Prostate gland (tissue), 2 donors: ENCODE data around the gene CDC42EP3.

Source experiments
- POLR2AphosphoS5 ChIP-seq: sonication (generic); formaldehyde crosslinking; IDR thresholded peaks from one replicate; pipeline ENCODE4 v1.6.1; 2017; ENCODE audit warnings: antibody characterized with exemption
- TF ChIP-seq, protein P1 (sequence below), 4 experiments: fragments of 200-600 bp in 2 of 4; fragments of 450-650 bp in 2 of 4; sonication (generic) in 2 of 4; IDR thresholded peaks; 1 replicate in 3 of 4; 2 replicates in 1 of 4; pipeline ENCODE4 v1.5.1; 2016 to 2019; ENCODE audit warnings: antibody characterized with exemption in 4 of 4, mild to moderate bottlenecking in 2 of 4, moderate library complexity in 2 of 4

- TF ChIP-seq, protein P1, sequence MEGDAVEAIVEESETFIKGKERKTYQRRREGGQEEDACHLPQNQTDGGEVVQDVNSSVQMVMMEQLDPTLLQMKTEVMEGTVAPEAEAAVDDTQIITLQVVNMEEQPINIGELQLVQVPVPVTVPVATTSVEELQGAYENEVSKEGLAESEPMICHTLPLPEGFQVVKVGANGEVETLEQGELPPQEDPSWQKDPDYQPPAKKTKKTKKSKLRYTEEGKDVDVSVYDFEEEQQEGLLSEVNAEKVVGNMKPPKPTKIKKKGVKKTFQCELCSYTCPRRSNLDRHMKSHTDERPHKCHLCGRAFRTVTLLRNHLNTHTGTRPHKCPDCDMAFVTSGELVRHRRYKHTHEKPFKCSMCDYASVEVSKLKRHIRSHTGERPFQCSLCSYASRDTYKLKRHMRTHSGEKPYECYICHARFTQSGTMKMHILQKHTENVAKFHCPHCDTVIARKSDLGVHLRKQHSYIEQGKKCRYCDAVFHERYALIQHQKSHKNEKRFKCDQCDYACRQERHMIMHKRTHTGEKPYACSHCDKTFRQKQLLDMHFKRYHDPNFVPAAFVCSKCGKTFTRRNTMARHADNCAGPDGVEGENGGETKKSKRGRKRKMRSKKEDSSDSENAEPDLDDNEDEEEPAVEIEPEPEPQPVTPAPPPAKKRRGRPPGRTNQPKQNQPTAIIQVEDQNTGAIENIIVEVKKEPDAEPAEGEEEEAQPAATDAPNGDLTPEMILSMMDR (IDR thresholded peaks at IDR 0.05), result no peak
- no peak for TF ChIP-seq POLR2AphosphoS5
Observed at GRCh38 chr2:37627710-37628109, 43.7 kb downstream of the CDC42EP3 start.
